Measurements from ENCODE around the gene LHFPL6.

LHFPL6 gene

GRCh38 chr13:39455521-39456175 lies 147.3 kb downstream of the LHFPL6 start:
- no peak for DNase-seq

- DNase-seq: no peak
Measured at GRCh38 chr13:39452834-39453233, 150.2 kb downstream of the LHFPL6 start.

GRCh38 chr13:39452417-39452816 lies 150.6 kb downstream of the LHFPL6 start:
- DNase-seq: no peak

GRCh38 chr13:39451860-39452301 lies 151.1 kb downstream of the LHFPL6 start:
- DNase-seq: no peak

- no peak for DNase-seq
Measured at GRCh38 chr13:39451301-39451700, 151.7 kb downstream of the LHFPL6 start.

- DNase-seq: no peak
Measured at GRCh38 chr13:39450176-39450575, 152.8 kb downstream of the LHFPL6 start.

- no peak for DNase-seq
Measured at GRCh38 chr13:39448834-39449233, 154.2 kb downstream of the LHFPL6 start.

GRCh38 chr13:39446865-39447264 lies 156.1 kb downstream of the LHFPL6 start:
- DNase-seq: no peak

- no peak for DNase-seq
Measured at GRCh38 chr13:39444866-39445265, 158.1 kb downstream of the LHFPL6 start.

- DNase-seq: no peak
Measured at GRCh38 chr13:39433651-39434050, 169.3 kb downstream of the LHFPL6 start.

- no peak for DNase-seq
Measured at GRCh38 chr13:39432196-39432595, 170.8 kb downstream of the LHFPL6 start.

- DNase-seq: no peak
Measured at GRCh38 chr13:39422845-39423565, 180.0 kb downstream of the LHFPL6 start.

GRCh38 chr13:39419876-39420275 lies 183.1 kb downstream of the LHFPL6 start:
- DNase-seq: no peak

- no peak for DNase-seq
Measured at GRCh38 chr13:39419068-39419467, 183.9 kb downstream of the LHFPL6 start.

- DNase-seq: no peak
Measured at GRCh38 chr13:39418424-39418823, 184.6 kb downstream of the LHFPL6 start.

- no peak for DNase-seq
Measured at GRCh38 chr13:39417643-39418042, 185.3 kb downstream of the LHFPL6 start.

GRCh38 chr13:39417131-39417530 lies 185.9 kb downstream of the LHFPL6 start:
- no peak for DNase-seq

GRCh38 chr13:39415008-39415802 lies 187.8 kb downstream of the LHFPL6 start:
- DNase-seq: no peak

- no peak for DNase-seq
Measured at GRCh38 chr13:39414339-39414738, 188.7 kb downstream of the LHFPL6 start.

- no peak for DNase-seq
Measured at GRCh38 chr13:39411511-39411910, 191.5 kb downstream of the LHFPL6 start.

- no peak for DNase-seq
Measured at GRCh38 chr13:39410964-39411363, 192.0 kb downstream of the LHFPL6 start.

- DNase-seq: no peak
Measured at GRCh38 chr13:39410096-39410901, 192.7 kb downstream of the LHFPL6 start.

GRCh38 chr13:39408512-39408911 lies 194.5 kb downstream of the LHFPL6 start:
- no peak for DNase-seq
